Stimulated activated naive CD8-positive, alpha-beta T cell treated with anti-CD3 and anti-CD28 coated beads, Interleukin-15, Interleukin-2, amounts not matched to agents 100 ng/mL and 50 ng/mL, for 24 hours (primary cell): ENCODE results near the gene SPRR1B.

Experiments
- H3K27ac Mint-ChIP-seq: one replicate; pipeline ENCODE4 v1.8.0; 2021; ENCODE audit warnings: mild to moderate bottlenecking, mixed read lengths
- H3K27me3 Mint-ChIP-seq: one replicate; pipeline ENCODE4 v1.8.0; 2021; ENCODE audit warnings: mixed read lengths
- H3K36me3 Mint-ChIP-seq: one replicate; pipeline ENCODE4 v1.8.0; 2021; ENCODE audit warnings: low read depth, mixed read lengths
- H3K4me1 Mint-ChIP-seq: one replicate; pipeline ENCODE4 v1.8.0; 2021; ENCODE audit warnings: low read depth, mixed read lengths
- H3K4me3 Mint-ChIP-seq: one replicate; pipeline ENCODE4 v1.8.0; 2021; ENCODE audit warnings: mild to moderate bottlenecking, mixed read lengths
- H3K9me3 Mint-ChIP-seq: one replicate; pipeline ENCODE4 v1.8.0; 2021; ENCODE audit warnings: mixed read lengths

Gene SPRR1B

DNA sequence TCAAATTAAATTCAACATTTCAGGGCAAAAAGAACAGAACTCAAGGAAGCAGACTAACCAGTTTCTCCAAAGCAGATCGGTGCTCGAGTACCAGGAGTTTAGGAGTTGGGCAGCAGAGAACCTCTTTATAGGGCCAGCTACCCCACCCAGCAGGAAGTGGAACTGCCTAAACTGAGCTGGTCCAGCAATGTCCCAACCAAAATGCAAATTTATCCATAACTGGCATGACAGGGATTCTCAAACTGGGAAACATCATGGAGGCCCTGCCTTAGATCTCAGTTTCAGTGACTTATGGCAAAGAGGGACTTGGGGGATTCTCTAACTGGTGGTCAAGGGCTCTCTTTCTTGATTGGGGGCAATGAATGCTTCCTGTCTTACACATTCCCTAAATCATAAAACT is 40.5 kb downstream of the SPRR1B start, which contains the start of gene SPRR2B:
Gene SPRR2B (minus strand): TSS at position 101 of the 400 bp plus-strand sequence. CDS start 772 bp downstream, outside the sequence.
- H3K27me3 Mint-ChIP-seq: peaks cover 22% of the 10 kb centered on the region
- no peaks in the 10 kb centered on the region for H3K36me3 Mint-ChIP-seq
- H3K9me3 Mint-ChIP-seq: no peaks in the 10 kb centered on the region
- H3K27ac Mint-ChIP-seq: no peak within 1 kb of the TSS
- H3K4me3 Mint-ChIP-seq: no peak within 1 kb of the TSS
- H3K4me1 Mint-ChIP-seq: no peaks in the 10 kb centered on the region

DNA sequence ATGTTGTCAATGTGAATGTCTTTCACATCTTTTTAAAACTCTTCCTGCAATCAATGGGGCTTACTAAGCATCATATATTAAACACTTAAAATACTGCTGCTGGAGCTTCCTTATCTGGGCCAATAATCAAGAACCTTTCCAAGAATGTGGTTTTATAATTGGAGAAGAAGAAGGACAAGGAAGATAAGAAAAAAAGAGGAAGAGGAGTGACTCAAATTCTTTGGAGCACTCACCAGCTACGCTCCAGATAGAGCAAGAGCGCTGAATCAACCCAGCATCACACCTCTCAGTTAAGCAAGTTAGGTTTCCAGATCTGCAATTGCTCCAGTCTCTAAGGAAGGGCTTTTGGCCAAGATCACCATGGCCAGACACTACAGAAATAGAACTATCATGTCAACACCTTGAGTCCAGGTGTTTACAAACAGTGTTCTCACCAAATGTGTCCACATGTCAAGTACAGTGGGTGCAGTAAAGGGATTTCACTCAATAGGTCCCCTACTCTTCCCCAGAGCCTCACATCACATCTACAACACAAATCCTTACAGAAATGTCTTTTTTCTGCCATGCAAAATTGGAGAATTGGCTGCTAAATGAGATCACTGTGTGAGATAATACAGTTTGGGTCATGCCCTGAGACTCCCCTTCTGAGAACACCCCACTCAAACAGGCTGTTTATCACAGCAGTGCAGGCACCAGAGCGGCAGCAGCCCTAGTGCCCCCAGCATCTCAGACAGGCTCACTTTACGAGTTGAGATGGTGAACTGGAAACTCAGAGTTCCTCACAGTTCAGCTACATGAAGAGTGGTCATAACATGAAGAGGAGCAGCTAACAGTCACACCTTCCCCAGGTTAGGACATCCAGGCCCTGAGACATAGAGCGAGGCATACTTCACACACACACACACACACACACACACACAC is 42.1 kb downstream of the SPRR1B start:
- H3K27me3 Mint-ChIP-seq: peaks cover 24% of the 10 kb centered on the region
- H3K27ac Mint-ChIP-seq: no peak overlapping the region

DNA sequence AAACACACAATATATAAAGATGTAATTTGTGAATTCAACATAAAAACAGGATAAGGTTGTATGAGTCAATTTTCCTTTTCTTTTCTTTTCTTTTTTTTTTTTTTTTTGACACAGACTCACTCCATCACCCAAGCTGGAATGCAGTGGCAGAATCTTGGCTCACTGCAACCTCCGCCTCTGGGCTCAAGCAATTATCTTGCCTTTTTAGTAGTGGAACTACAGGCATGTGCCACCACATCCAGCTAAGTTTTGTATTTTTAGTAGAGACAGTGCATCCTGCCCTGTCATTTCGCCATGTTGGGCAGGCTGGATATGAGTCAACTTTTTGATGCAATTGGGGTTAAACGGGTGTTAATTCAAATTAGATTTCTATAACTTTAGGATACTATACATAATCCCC is 50.7 kb downstream of the SPRR1B start:
- H3K27me3 Mint-ChIP-seq: peaks cover 32% of the 10 kb centered on the region
- peaks cover 7% of the 10 kb centered on the region for H3K36me3 Mint-ChIP-seq
- H3K4me3 Mint-ChIP-seq: no peak overlapping the region
- H3K27ac Mint-ChIP-seq: no peak overlapping the region
- H3K9me3 Mint-ChIP-seq: peaks cover 12% of the 10 kb centered on the region
- no peaks in the 10 kb centered on the region for H3K4me1 Mint-ChIP-seq

More for the DNA sequence above, 42.1 kb downstream of the SPRR1B start:
- Mint-ChIP-seq H3K36me3 (no peaks in the 10 kb centered on the region), H3K4me3 (no peak overlapping the region), H3K4me1 (no peaks in the 10 kb centered on the region), H3K9me3 (no peaks in the 10 kb centered on the region)
